Colonic mucosa (tissue), 4 donors: ENCODE results near the gene TRIM8. TPM values are rescaled to one million over a fixed set of nuclear protein-coding genes. Genes with fewer than 3 reads are reported as not detected.

ENCODE experiments used
- DNase-seq: peaks from one replicate; pipeline ENCODE4 v3.0.0-alpha.2; 2020
- H3K27ac ChIP-seq: fragments of 200-600 bp; one replicate; pipeline ENCODE4 v1.8.0; 2021
- H3K27me3 ChIP-seq: fragments of 200-600 bp; one replicate; pipeline ENCODE4 v1.8.0; 2021
- H3K36me3 ChIP-seq: fragments of 200-600 bp; one replicate; pipeline ENCODE4 v1.8.0; 2021
- H3K4me1 ChIP-seq: fragments of 200-600 bp; one replicate; pipeline ENCODE4 v1.8.0; 2021; ENCODE audit warnings: mild to moderate bottlenecking
- H3K4me3 ChIP-seq: fragments of 200-600 bp; one replicate; pipeline ENCODE4 v1.8.0; 2021
- H3K9ac ChIP-seq, 2 donors: one replicate each; pipeline ENCODE4 v1.7.0; 2013; ENCODE audit warnings: control low read depth in 2 of 2, low read depth in 2 of 2, low read length in 2 of 2
- H3K9me3 ChIP-seq: fragments of 200-600 bp; one replicate; pipeline ENCODE4 v1.8.0; 2021
- intact Hi-C: fragments of 100-400 bp; cut with DNase I; formaldehyde crosslinking; loops from one replicate; pipeline ENCODE4 v1.14.1; 2022
- total RNA-seq, 2 donors: library from RNA; stranded (reverse); fragmentation: NEBNext Ultra II Directional in 1 of 2; extraction: Animal tissue kit (Norgen Biotek cat#: 25700) in 1 of 2; gene quantifications; one replicate each; pipeline ENCODE4 v1.2.1, GENCODE V29; 2021
- TF ChIP-seq, protein P1 (sequence below): fragments of 200-600 bp; IDR thresholded peaks from one replicate; pipeline ENCODE4 v1.8.0; 2022; ENCODE audit warnings: antibody characterized with exemption, mild to moderate bottlenecking
- donor health status: healthy.
- donor health status: DM: no; HTN: no; CAD: no.
- donor health status: DM: no; HTN: no; CAD: no.

TRIM8 gene
- total RNA-seq, 2 donors from 2014 or later = 64.9 to 79.6 TPM

DNA sequence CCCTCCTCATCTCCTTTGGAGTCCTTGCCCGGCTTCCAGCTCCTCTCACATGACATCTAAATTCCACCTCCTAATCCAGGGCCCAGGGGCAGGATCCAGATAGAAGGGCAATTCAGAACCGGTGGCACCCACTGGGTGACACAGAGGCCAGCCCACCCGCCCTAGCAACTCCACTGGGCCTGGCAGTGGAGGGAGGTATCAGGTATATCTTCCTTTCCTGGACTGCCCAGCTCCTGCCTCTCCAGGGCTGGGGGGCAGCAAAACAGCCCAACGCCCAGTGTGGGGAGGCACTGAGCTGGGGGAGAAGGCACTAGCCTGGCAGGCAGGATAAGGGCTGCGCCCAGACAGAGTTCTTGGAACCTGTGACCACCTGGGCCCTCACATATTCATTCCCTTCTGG is 10.4 kb upstream of the TRIM8 start:
- H3K4me1 ChIP-seq = no peaks in the 10 kb centered on the region
- TF ChIP-seq, protein P1, sequence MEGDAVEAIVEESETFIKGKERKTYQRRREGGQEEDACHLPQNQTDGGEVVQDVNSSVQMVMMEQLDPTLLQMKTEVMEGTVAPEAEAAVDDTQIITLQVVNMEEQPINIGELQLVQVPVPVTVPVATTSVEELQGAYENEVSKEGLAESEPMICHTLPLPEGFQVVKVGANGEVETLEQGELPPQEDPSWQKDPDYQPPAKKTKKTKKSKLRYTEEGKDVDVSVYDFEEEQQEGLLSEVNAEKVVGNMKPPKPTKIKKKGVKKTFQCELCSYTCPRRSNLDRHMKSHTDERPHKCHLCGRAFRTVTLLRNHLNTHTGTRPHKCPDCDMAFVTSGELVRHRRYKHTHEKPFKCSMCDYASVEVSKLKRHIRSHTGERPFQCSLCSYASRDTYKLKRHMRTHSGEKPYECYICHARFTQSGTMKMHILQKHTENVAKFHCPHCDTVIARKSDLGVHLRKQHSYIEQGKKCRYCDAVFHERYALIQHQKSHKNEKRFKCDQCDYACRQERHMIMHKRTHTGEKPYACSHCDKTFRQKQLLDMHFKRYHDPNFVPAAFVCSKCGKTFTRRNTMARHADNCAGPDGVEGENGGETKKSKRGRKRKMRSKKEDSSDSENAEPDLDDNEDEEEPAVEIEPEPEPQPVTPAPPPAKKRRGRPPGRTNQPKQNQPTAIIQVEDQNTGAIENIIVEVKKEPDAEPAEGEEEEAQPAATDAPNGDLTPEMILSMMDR = no peak
- DNase-seq = no peak
- intact Hi-C loops = no loop called here
- H3K27ac ChIP-seq = peak overlapping the region; percentile 64
- H3K9ac ChIP-seq = peak overlapping the region in 1 of 2 donors; percentile 24
- no peaks in the 10 kb centered on the region for H3K27me3 ChIP-seq
- H3K9me3 ChIP-seq = no peaks in the 10 kb centered on the region
- no peaks in the 10 kb centered on the region for H3K36me3 ChIP-seq
- H3K4me3 ChIP-seq = no peak overlapping the region

DNA sequence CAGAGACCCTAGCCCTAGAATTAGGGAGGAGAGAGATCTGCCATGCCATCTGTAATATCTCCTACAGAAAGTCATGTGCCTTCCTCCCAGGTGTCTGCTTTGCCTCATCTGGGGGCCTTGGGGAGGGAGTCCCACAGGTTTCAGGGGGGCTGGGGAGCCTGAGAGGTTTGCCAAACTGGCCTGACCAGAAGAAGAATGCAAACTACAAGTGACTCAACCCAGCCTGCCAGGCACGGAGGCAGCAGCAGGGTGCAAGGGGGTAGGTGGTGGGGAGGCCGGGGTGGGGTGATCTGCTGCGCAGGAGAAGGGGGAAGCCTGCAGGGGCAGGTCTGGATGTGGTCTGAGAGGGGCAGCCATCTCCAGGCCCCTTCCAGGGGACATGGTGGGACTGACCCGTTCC is 9.6 kb upstream of the TRIM8 start:
- H3K4me1 ChIP-seq = no peaks in the 10 kb centered on the region
- no peak overlapping the region for H3K9ac ChIP-seq
- intact Hi-C loops = no loop called here
- no peaks in the 10 kb centered on the region for H3K27me3 ChIP-seq
- no peak overlapping the region for H3K27ac ChIP-seq
- H3K36me3 ChIP-seq = no peaks in the 10 kb centered on the region
- no peaks in the 10 kb centered on the region for H3K9me3 ChIP-seq
- TF ChIP-seq, protein P1 = no peak
- H3K4me3 ChIP-seq = no peak overlapping the region
- no peak for DNase-seq

DNA sequence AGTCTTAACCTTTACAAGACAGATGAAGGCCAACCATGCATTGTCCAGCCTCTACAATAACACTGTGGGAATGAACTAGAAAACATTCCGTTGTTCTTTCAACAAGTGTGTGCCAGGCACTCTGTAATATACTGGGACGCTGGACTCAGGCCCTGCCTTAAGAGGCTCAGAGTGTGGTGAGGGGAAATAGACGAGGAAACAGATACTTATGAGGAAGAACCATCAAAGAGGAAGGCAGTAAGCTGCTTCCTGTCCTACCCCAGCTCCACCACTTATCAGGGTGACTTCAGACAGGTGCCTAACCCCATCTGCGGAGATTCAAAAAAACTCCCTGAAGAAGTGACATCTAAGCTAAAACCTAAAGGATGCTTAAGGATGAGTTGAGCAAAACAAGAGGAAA is 8.9 kb upstream of the TRIM8 start:
- intact Hi-C loops = no loop called here
- Histone ChIP-seq H3K27ac (no peak overlapping the region), H3K4me3 (no peak overlapping the region), H3K36me3 (no peaks in the 10 kb centered on the region), H3K9ac (peak overlapping the region in 1 of 2 donors; percentile 26), H3K9me3 (no peaks in the 10 kb centered on the region), H3K4me1 (no peaks in the 10 kb centered on the region), H3K27me3 (no peaks in the 10 kb centered on the region)
- no peak for DNase-seq
- TF ChIP-seq, protein P1 = no peak

DNA sequence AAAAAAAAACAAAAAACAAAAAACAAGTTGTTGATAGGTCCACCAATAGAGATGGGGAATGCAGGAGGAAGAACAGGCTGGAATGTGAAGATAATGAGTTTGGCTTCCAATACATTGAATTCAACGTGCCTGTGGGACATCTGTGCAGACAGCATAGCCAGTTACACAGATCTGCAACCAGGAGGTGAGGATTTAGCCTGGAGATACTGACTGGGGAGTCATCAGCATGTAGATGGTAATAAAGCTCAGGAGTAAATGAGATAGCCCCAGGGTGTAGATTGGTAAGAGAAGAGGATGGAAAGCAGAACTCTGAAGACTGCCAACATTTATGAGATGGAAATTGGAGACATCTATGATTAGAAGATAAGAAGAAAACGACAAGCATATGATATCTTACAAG is 4.7 kb upstream of the TRIM8 start:
- no peaks in the 10 kb centered on the region for H3K36me3 ChIP-seq
- TF ChIP-seq, protein P1 = no peak
- H3K4me3 ChIP-seq = no peak overlapping the region
- DNase-seq = no peak
- no peaks in the 10 kb centered on the region for H3K4me1 ChIP-seq
- H3K9me3 ChIP-seq = no peaks in the 10 kb centered on the region
- no peaks in the 10 kb centered on the region for H3K27me3 ChIP-seq
- intact Hi-C loops = no loop called here
- H3K27ac ChIP-seq = no peak overlapping the region
- H3K9ac ChIP-seq = no peak overlapping the region

DNA sequence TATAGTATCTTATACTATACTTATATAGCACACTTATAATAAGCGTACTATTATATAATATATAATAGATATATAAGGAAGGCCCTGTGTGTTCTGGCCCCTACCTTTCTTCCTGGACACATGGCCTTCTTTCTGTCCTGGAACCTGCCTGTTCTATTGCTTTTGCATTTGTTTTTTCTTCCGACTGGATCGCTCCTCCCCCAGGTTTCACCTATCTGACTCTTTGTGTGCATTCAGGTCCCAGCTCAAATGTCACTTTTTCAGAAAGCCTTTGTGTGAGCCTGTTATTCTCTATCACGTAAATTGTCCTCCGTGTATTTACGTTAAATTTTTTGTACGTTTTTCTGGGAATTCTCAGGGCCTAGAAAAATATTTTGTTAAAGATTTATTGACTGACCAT is 2.9 kb upstream of the TRIM8 start:
- peak overlapping the region; percentile 99 for H3K27ac ChIP-seq
- H3K9me3 ChIP-seq = no peaks in the 10 kb centered on the region
- peak overlapping the region; percentile 86 for H3K4me3 ChIP-seq
- intact Hi-C loops = no loop called here
- H3K27me3 ChIP-seq = no peaks in the 10 kb centered on the region
- TF ChIP-seq, protein P1 = no peak
- no peaks in the 10 kb centered on the region for H3K4me1 ChIP-seq
- DNase-seq = no peak
- no peaks in the 10 kb centered on the region for H3K36me3 ChIP-seq
- H3K9ac ChIP-seq = peak overlapping the region in 1 of 2 donors; percentile 89
